ENCODE data around the gene MYO3B. TPM values are rescaled to one million over a fixed set of nuclear protein-coding genes. Genes with fewer than 3 reads are reported as not detected.

Gene MYO3B
- total RNA-seq, 1 experiment from 2014 or later: 0.52 TPM

- H3K9me3 ChIP-seq (ENCODE audit: low read depth, low read length, poor library complexity, severe bottlenecking): no peaks in the 10 kb centered on the region
- peaks cover 52% of the 10 kb centered on the region for H3K4me1 ChIP-seq (ENCODE audit: insufficient read depth, low read length, poor library complexity, severe bottlenecking)
- ChIA-PET CTCF (no interaction called here), POLR2A (ENCODE audit: low non-redundant PET) (no interaction called here)
- H3K27ac ChIP-seq (ENCODE audit: low read depth, low read length, poor library complexity, severe bottlenecking): no peak overlapping the region
- H3K27me3 ChIP-seq (replicated peaks; ENCODE audit: insufficient read depth, low read depth, low read length, poor library complexity): no peaks in the 10 kb centered on the region
- H3K4me3 ChIP-seq (ENCODE audit: low read depth, low read length, poor library complexity, severe bottlenecking): no peak overlapping the region
- H3K36me3 ChIP-seq (ENCODE audit: insufficient read depth, low read length, poor library complexity, severe bottlenecking): no peaks in the 10 kb centered on the region
- no peak for TF ChIP-seq EZH2 (IDR thresholded peaks at IDR 0.05; ENCODE audit: borderline replicate concordance, low read depth, low read length, poor library complexity, severe bottlenecking)
- TF ChIP-seq, protein P1, sequence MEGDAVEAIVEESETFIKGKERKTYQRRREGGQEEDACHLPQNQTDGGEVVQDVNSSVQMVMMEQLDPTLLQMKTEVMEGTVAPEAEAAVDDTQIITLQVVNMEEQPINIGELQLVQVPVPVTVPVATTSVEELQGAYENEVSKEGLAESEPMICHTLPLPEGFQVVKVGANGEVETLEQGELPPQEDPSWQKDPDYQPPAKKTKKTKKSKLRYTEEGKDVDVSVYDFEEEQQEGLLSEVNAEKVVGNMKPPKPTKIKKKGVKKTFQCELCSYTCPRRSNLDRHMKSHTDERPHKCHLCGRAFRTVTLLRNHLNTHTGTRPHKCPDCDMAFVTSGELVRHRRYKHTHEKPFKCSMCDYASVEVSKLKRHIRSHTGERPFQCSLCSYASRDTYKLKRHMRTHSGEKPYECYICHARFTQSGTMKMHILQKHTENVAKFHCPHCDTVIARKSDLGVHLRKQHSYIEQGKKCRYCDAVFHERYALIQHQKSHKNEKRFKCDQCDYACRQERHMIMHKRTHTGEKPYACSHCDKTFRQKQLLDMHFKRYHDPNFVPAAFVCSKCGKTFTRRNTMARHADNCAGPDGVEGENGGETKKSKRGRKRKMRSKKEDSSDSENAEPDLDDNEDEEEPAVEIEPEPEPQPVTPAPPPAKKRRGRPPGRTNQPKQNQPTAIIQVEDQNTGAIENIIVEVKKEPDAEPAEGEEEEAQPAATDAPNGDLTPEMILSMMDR (conservative IDR thresholded peaks at IDR 0.05; ENCODE audit: low read depth, low read length): no peak
- intact Hi-C loops (cut with micrococcal nuclease; ENCODE audit: unreplicated experiment): no loop called here
- BruUV-seq (replicated peaks): no TSS peak
- DNase-seq (ENCODE audit: low spot score): no peak
Measured at GRCh38 chr2:170144761-170145160, 33.2 kb upstream of the MYO3B start.

GRCh38 chr2:170145191-170145590 is 32.8 kb upstream of the MYO3B start:
- ChIA-PET CTCF (no interaction called here), POLR2A (ENCODE audit: low non-redundant PET) (no interaction called here)
- no peak overlapping the region for H3K4me3 ChIP-seq (ENCODE audit: low read depth, low read length, poor library complexity, severe bottlenecking)
- TF ChIP-seq EZH2 (IDR thresholded peaks at IDR 0.05; ENCODE audit: borderline replicate concordance, low read depth, low read length, poor library complexity, severe bottlenecking): no peak
- TF ChIP-seq, protein P1 (conservative IDR thresholded peaks at IDR 0.05; ENCODE audit: low read depth, low read length): no peak
- no peaks in the 10 kb centered on the region for H3K36me3 ChIP-seq (ENCODE audit: insufficient read depth, low read length, poor library complexity, severe bottlenecking)
- no peak overlapping the region for H3K27ac ChIP-seq (ENCODE audit: low read depth, low read length, poor library complexity, severe bottlenecking)
- H3K9me3 ChIP-seq (ENCODE audit: low read depth, low read length, poor library complexity, severe bottlenecking): no peaks in the 10 kb centered on the region
- H3K4me1 ChIP-seq (ENCODE audit: insufficient read depth, low read length, poor library complexity, severe bottlenecking): peaks cover 48% of the 10 kb centered on the region
- H3K27me3 ChIP-seq (replicated peaks; ENCODE audit: insufficient read depth, low read depth, low read length, poor library complexity): no peaks in the 10 kb centered on the region
- DNase-seq (ENCODE audit: low spot score): no peak
- intact Hi-C loops (cut with micrococcal nuclease; ENCODE audit: unreplicated experiment): no loop called here
- BruUV-seq (replicated peaks): no TSS peak

- POLR2A ChIA-PET (ENCODE audit: low non-redundant PET): no interaction called here
- Histone ChIP-seq H3K27me3 (replicated peaks; ENCODE audit: insufficient read depth, low read depth, low read length, poor library complexity) (no peaks in the 10 kb centered on the region), H3K4me1 (ENCODE audit: insufficient read depth, low read length, poor library complexity, severe bottlenecking) (peaks cover 41% of the 10 kb centered on the region), H3K9me3 (ENCODE audit: low read depth, low read length, poor library complexity, severe bottlenecking) (no peaks in the 10 kb centered on the region), H3K27ac (ENCODE audit: low read depth, low read length, poor library complexity, severe bottlenecking) (no peak overlapping the region), H3K4me3 (ENCODE audit: low read depth, low read length, poor library complexity, severe bottlenecking) (no peak overlapping the region), H3K36me3 (ENCODE audit: insufficient read depth, low read length, poor library complexity, severe bottlenecking) (no peaks in the 10 kb centered on the region)
- CTCF ChIA-PET: no interaction called here
- no peak for TF ChIP-seq EZH2 (IDR thresholded peaks at IDR 0.05; ENCODE audit: borderline replicate concordance, low read depth, low read length, poor library complexity, severe bottlenecking)
- DNase-seq (ENCODE audit: low spot score): peak; percentile 76
- intact Hi-C loops (cut with micrococcal nuclease; ENCODE audit: unreplicated experiment): no loop called here
- BruUV-seq (replicated peaks): no TSS peak
Measured at GRCh38 chr2:170145675-170146432, 32.1 kb upstream of the MYO3B start.

- DNase-seq (ENCODE audit: low spot score): no peak
- Histone ChIP-seq H3K27ac (ENCODE audit: low read depth, low read length, poor library complexity, severe bottlenecking) (no peak overlapping the region), H3K4me3 (ENCODE audit: low read depth, low read length, poor library complexity, severe bottlenecking) (no peak overlapping the region), H3K4me1 (ENCODE audit: insufficient read depth, low read length, poor library complexity, severe bottlenecking) (peaks cover 32% of the 10 kb centered on the region), H3K9me3 (ENCODE audit: low read depth, low read length, poor library complexity, severe bottlenecking) (no peaks in the 10 kb centered on the region), H3K27me3 (replicated peaks; ENCODE audit: insufficient read depth, low read depth, low read length, poor library complexity) (no peaks in the 10 kb centered on the region), H3K36me3 (ENCODE audit: insufficient read depth, low read length, poor library complexity, severe bottlenecking) (no peaks in the 10 kb centered on the region)
- intact Hi-C loops (cut with micrococcal nuclease; ENCODE audit: unreplicated experiment): no loop called here
- TF ChIP-seq, protein P1 (conservative IDR thresholded peaks at IDR 0.05; ENCODE audit: low read depth, low read length): no peak
- no peak for TF ChIP-seq EZH2 (IDR thresholded peaks at IDR 0.05; ENCODE audit: borderline replicate concordance, low read depth, low read length, poor library complexity, severe bottlenecking)
- BruUV-seq (replicated peaks): no TSS peak
- ChIA-PET POLR2A (ENCODE audit: low non-redundant PET) (no interaction called here), CTCF (no interaction called here)
Measured at GRCh38 chr2:170146784-170147183, 31.2 kb upstream of the MYO3B start.
